Natural killer cell (primary cell): ENCODE measurements around the gene LRIT2. TPM values are rescaled to one million over a fixed set of nuclear protein-coding genes. Genes with fewer than 3 reads are reported as not detected.

ENCODE experiments used
- ATAC-seq, 3 donors: fragments of 150-1000 bp in 2 of 3; fragments of 200-7000 bp in 1 of 3; cut with Tn5 transposase; 1 replicate in 1 of 3; 2 replicates in 2 of 3; pipeline ENCODE4 v1.10.0; 2021; ENCODE audit warnings: mild to moderate bottlenecking in 2 of 3, moderate library complexity in 2 of 3
- DNase-seq, 2 donors: peaks; one replicate each; pipeline versions ENCODE4 v3.0.0 to v3.0.0-alpha.2; 2013 to 2021; ENCODE audit warnings: mixed read lengths in 1 of 2
- H3K27ac ChIP-seq: one replicate; pipeline ENCODE4 v1.5.1; 2013; ENCODE audit warnings: mild to moderate bottlenecking, low read length
- H3K27me3 ChIP-seq: one replicate; pipeline ENCODE4 v1.6.1; 2013; ENCODE audit warnings: low read length; ENCODE audit not compliant: control insufficient read depth, insufficient read depth
- H3K36me3 ChIP-seq: one replicate; pipeline ENCODE4 v1.6.1; 2013; ENCODE audit warnings: low read length; ENCODE audit not compliant: control insufficient read depth, insufficient read depth
- H3K4me1 ChIP-seq: one replicate; pipeline ENCODE4 v1.6.1; 2013; ENCODE audit warnings: low read length; ENCODE audit not compliant: control insufficient read depth, insufficient read depth
- H3K4me3 ChIP-seq: one replicate; pipeline ENCODE4 v1.5.1; 2013; ENCODE audit warnings: low read length
- H3K9me3 ChIP-seq: one replicate; pipeline ENCODE4 v1.6.1; 2013; ENCODE audit warnings: low read length; ENCODE audit not compliant: control insufficient read depth, insufficient read depth
- H3K27ac Mint-ChIP-seq, 2 donors: one replicate each; pipeline ENCODE4 v1.8.0; 2022; ENCODE audit warnings: mild to moderate bottlenecking in 2 of 2, mixed read lengths in 2 of 2, moderate library complexity in 1 of 2
- H3K27me3 Mint-ChIP-seq, 2 donors: one replicate each; pipeline ENCODE4 v1.8.0; 2022; ENCODE audit warnings: low read depth in 2 of 2, mixed read lengths in 2 of 2
- H3K36me3 Mint-ChIP-seq: one replicate; pipeline ENCODE4 v1.8.0; 2022; ENCODE audit warnings: mixed read lengths
- H3K4me1 Mint-ChIP-seq, 2 donors: one replicate each; pipeline ENCODE4 v1.8.0; 2022; ENCODE audit warnings: mixed read lengths in 2 of 2
- H3K4me3 Mint-ChIP-seq: one replicate; pipeline ENCODE4 v1.8.0; 2022; ENCODE audit warnings: mild to moderate bottlenecking, moderate library complexity, mixed read lengths
- H3K9me3 Mint-ChIP-seq, 2 donors: one replicate each; pipeline ENCODE4 v1.8.0; 2022; ENCODE audit warnings: mixed read lengths in 2 of 2
- WGBS: methylation state at CpG from one replicate; pipeline ENCODE4 v1.1.7; 2013; ENCODE audit warnings: missing lambda C conversion rate; ENCODE audit not compliant: insufficient coverage; 5-methylcytosine and 5-hydroxymethylcytosine counted together
- intact Hi-C: fragments of 100-400 bp; cut with micrococcal nuclease; formaldehyde crosslinking; loops from one replicate; pipeline ENCODE4 v1.14.2; 2022
- total RNA-seq, 4 donors: library from RNA; stranded (reverse); fragments of 120-200 nt in 1 of 4; gene quantifications; one replicate each; pipeline versions ENCODE4 v1.2.3 to v1.2.4, GENCODE V29; 2013 to 2022
- TF ChIP-seq, protein P1 (sequence below): fragments of 200-600 bp; IDR thresholded peaks from one replicate; pipeline ENCODE4 v1.8.0; 2022; ENCODE audit warnings: antibody characterized with exemption

The LRIT2 gene
- total RNA-seq, 3 donors from 2014 or later (not counting 1 experiment from before 2014, with no cell fraction given) = not detected

DNA sequence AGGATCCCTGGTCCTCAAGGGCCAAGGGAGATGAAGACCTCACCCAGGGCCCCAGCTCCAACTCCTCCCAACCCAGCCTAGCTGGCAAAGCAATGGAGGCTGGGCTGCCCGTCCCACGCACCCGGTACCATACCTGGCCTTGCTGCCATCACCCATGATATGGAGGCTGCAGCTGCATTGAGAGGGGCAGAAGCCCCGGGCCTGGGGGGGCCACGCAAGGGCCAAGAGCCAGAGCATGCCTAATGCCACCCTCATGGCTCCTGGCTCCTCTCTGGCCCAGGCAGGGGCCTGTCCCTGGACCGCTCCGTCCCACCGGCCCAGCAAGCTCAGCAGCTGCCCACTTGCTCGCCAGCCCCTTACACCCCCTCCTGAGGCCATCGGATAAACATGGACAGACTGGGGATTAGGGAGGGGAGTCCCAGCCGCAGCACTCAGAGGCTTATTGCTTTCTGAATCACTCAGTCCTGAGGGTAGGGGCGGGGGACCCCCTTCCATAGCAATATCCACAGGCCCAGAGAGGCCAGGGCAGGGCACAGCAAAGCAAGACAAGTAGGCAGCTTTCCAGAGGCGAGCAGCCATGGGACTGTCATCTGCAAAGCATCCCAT, 15.9 kb upstream of the LRIT2 start, which contains the start of gene LRIT1:
Gene LRIT1, minus strand, starts transcription at position 362 of the 606 bp plus-strand sequence. Its CDS starts 107 bp downstream, at position 255.
- intact Hi-C loops = no loop called here
- TF ChIP-seq, protein P1, sequence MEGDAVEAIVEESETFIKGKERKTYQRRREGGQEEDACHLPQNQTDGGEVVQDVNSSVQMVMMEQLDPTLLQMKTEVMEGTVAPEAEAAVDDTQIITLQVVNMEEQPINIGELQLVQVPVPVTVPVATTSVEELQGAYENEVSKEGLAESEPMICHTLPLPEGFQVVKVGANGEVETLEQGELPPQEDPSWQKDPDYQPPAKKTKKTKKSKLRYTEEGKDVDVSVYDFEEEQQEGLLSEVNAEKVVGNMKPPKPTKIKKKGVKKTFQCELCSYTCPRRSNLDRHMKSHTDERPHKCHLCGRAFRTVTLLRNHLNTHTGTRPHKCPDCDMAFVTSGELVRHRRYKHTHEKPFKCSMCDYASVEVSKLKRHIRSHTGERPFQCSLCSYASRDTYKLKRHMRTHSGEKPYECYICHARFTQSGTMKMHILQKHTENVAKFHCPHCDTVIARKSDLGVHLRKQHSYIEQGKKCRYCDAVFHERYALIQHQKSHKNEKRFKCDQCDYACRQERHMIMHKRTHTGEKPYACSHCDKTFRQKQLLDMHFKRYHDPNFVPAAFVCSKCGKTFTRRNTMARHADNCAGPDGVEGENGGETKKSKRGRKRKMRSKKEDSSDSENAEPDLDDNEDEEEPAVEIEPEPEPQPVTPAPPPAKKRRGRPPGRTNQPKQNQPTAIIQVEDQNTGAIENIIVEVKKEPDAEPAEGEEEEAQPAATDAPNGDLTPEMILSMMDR = no peak
- no peaks in the 10 kb centered on the region for H3K36me3 ChIP-seq
- no peaks in the 10 kb centered on the region for H3K4me1 ChIP-seq
- H3K9me3 ChIP-seq = no peaks in the 10 kb centered on the region
- no peaks in the 10 kb centered on the region for H3K27me3 ChIP-seq
- ATAC-seq = no peak
- no peak within 1 kb of the TSS for H3K27ac ChIP-seq
- no peak within 1 kb of the TSS for H3K27ac Mint-ChIP-seq
- no peaks in the 10 kb centered on the region for H3K9me3 Mint-ChIP-seq
- H3K36me3 Mint-ChIP-seq = no peaks in the 10 kb centered on the region
- peaks cover 16 to 28% of the 10 kb centered on the region in 2 donors for H3K27me3 Mint-ChIP-seq
- H3K4me1 Mint-ChIP-seq = no peaks in the 10 kb centered on the region
- 84% methylated on average over 13 of the region's 13 CpGs for WGBS
- no peak within 1 kb of the TSS for H3K4me3 Mint-ChIP-seq
- DNase-seq = no peak
- no peak within 1 kb of the TSS for H3K4me3 ChIP-seq

DNA sequence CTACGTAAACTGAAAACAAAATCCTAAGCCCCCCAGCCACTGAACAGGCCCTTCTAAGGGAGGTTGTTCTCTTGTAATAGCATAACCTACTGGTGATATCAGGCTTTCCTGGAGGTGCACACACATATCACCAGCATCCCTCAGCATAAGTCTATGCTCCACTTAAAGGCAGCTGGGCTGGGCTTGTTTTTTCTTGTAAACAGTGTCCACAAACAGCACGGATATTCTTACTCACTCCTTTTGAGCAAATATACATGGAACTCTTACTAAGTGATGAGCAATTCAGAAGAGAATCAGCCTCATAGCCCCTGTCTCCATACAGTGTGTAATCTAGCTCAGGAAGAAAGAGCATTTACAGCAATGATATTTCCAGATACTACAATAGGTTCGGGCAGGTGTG, 13.6 kb upstream of the LRIT2 start:
- H3K4me1 Mint-ChIP-seq = no peaks in the 10 kb centered on the region
- WGBS = 100% methylated on average over 2 of the region's 3 CpGs
- H3K27ac ChIP-seq = no peak overlapping the region
- no peaks in the 10 kb centered on the region for H3K4me1 ChIP-seq
- intact Hi-C loops = no loop called here
- no peak for ATAC-seq
- no peaks in the 10 kb centered on the region for H3K27me3 ChIP-seq
- H3K36me3 Mint-ChIP-seq = no peaks in the 10 kb centered on the region
- H3K9me3 ChIP-seq = no peaks in the 10 kb centered on the region
- H3K4me3 Mint-ChIP-seq = no peak overlapping the region
- no peak overlapping the region for H3K4me3 ChIP-seq
- H3K36me3 ChIP-seq = no peaks in the 10 kb centered on the region
- H3K9me3 Mint-ChIP-seq = no peaks in the 10 kb centered on the region
- no peak for DNase-seq
- no peak overlapping the region for H3K27ac Mint-ChIP-seq
- peaks cover 17 to 26% of the 10 kb centered on the region in 2 donors for H3K27me3 Mint-ChIP-seq
- TF ChIP-seq, protein P1 = no peak

DNA sequence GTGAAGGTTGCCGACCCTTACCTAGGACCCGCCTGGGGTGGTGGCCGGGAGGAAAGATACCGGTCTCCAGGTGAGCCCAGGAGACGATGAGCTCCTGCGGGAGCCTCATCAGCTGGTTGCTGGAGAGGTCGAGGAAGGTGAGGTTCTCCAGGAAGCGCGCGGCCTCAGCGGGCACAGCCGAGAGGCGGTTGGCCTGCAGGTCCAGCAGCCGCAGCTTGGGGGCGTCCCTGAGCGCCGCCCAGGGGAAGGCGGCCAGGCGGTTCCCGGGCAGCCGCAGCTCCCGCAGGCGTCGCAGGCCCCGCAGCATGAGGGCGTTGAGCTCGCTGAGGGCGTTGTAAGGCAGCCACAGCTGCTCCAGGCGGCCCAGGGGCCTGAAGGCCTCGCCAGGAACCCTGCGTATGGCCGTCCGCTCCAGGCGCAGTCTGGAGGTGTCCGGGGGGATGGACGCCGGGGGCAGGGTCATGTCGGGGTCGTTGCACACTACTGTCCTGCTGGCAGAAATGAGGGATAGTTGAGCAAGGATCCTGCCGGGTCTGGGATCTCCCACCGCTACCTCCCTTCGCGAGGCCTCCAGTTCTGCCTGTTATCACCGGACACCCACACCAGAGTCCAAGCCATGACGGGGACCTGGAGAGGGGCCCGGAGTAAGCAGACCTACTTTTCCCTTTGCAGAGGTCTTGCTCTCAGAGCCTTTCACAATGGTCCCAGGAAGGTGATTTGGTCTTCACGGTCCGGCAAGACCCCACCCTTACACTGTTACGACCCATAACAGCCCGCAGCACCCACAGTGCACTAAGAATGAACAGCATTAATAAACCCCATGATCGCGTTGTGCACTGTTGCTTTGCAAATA, 12.1 kb upstream of the LRIT2 start:
- Mint-ChIP-seq H3K27ac (no peak overlapping the region), H3K36me3 (no peaks in the 10 kb centered on the region), H3K4me1 (no peaks in the 10 kb centered on the region), H3K9me3 (no peaks in the 10 kb centered on the region), H3K27me3 (peaks cover 17 to 26% of the 10 kb centered on the region in 2 donors), H3K4me3 (no peak overlapping the region)
- intact Hi-C loops = no loop called here
- 55% methylated on average over 52 of the region's 52 CpGs for WGBS
- no peak overlapping the region for H3K27ac ChIP-seq
- DNase-seq (no peak), ATAC-seq (no peak)
- TF ChIP-seq, protein P1 = no peak
- no peaks in the 10 kb centered on the region for H3K4me1 ChIP-seq
- H3K4me3 ChIP-seq = no peak overlapping the region
- H3K9me3 ChIP-seq = no peaks in the 10 kb centered on the region
- no peaks in the 10 kb centered on the region for H3K27me3 ChIP-seq
- H3K36me3 ChIP-seq = no peaks in the 10 kb centered on the region
